ENCODE results near the gene TBL2.
"Not testable (repeated sequence)": the region's sequence is repeated elsewhere in the genome, so short reads cannot be mapped to it uniquely, and the experiment has no call there.

TBL2 gene

DNA sequence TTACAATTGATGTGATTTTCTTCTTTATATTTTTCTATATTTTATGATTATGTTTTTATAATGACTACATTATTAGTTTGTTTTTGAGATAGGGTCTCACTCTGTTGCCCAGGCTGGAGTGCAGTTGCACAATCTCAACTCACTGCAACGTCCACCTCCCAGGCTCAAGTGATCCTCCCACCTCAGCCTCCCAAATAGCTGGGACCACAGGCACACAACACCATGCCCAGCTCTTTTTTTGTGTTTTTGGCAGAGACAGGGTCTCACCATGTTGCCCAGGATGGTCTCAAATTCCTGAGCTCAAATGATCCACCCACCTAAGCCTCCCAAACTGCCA is 52.3 kb downstream of the TBL2 start:
- H3K9ac ChIP-seq (ENCODE audit: low read depth, low read length); H3K36me3 ChIP-seq (ENCODE audit: control insufficient read depth, insufficient read depth, low read length); H3K27ac ChIP-seq (ENCODE audit: low read depth, low read length); H3K4me3 ChIP-seq (ENCODE audit: low read depth, low read length); H3K27me3 ChIP-seq (ENCODE audit: control insufficient read depth, insufficient read depth, low read length); H3K9me3 ChIP-seq (ENCODE audit: control insufficient read depth, insufficient read depth, low read length); H3K4me1 ChIP-seq (ENCODE audit: control insufficient read depth, insufficient read depth, low read length): not testable (repeated sequence)

DNA sequence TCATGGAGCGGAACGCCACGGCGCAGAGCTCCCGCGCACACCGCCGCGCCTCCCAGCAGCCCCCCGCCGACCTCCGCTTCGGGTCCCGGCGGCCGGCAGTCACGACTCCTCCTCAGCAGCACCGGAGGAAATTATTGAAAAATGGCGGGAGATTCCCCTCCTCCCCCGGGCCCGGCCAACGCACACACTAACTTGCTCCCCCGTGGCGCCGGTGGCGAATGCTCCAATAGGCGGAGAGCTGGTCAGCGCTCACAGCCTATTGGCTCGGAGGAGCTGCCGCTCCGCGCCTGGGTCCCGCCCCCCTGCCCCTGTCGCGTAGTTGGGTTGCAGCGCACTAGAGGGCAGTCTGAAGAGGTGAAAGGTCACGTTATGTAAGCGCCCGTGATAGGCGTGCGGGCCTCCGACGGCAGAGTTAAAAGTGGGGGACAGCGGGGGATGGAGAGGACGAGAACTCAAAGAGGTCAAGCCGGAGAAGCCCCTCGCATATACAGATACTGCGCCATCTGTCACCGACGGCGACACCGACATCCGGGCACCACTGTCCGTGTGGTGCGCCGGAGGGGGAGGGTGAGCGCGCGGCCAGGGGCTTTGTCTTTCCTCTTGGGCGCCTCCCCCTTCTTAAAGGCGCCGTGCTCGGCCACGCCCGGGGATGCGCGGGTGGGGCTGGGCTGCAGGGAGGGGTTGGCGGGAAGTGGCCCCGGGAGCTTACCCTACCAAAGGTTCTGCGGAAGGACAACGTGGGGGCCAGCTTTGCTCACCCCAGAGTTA is 56.1 kb downstream of the TBL2 start, which contains the start of gene BAZ1B:
TSS of gene BAZ1B (minus strand) at position 189 of the 768 bp plus-strand sequence. CDS start 360 bp downstream, outside the sequence.
- Histone ChIP-seq H3K4me3 (ENCODE audit: low read depth, low read length) (peak within 1 kb of the TSS; percentile 69), H3K36me3 (ENCODE audit: control insufficient read depth, insufficient read depth, low read length) (peaks cover 20% of the 10 kb centered on the region), H3K9me3 (ENCODE audit: control insufficient read depth, insufficient read depth, low read length) (no peaks in the 10 kb centered on the region), H3K27ac (ENCODE audit: low read depth, low read length) (peak within 1 kb of the TSS; percentile 99), H3K9ac (ENCODE audit: low read depth, low read length) (peak within 1 kb of the TSS; percentile 89), H3K27me3 (ENCODE audit: control insufficient read depth, insufficient read depth, low read length) (no peaks in the 10 kb centered on the region), H3K4me1 (ENCODE audit: control insufficient read depth, insufficient read depth, low read length) (peaks cover 2% of the 10 kb centered on the region; the same call in 1 of the 2 replicates)

DNA sequence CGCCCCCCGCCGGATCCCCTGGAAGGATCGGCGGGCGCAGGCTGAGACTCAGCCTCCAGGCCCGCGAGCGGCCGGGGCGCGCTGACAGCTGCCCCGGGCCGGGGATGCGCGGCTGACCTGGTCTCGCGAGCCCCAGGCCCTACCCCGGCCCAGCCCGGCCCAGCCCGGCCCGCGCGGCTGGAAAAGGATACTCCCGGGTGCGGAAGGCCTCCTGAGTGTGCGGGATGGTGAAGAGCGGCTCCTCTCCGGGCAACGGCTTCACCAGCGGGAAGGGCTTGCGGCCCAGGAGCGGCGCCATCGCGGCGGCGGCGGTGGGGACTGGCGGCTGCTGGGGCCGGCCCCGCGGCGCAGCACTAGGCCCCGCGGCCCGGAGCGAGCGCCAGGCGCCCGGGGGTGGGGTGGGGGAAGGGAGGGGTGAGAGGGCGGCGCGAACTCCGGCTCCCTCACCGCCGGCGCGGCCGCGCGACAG is 56.7 kb downstream of the TBL2 start:
- no peaks in the 10 kb centered on the region for H3K27me3 ChIP-seq (ENCODE audit: control insufficient read depth, insufficient read depth, low read length)
- peak overlapping the region; percentile 99 for H3K27ac ChIP-seq (ENCODE audit: low read depth, low read length)
- H3K9ac ChIP-seq (ENCODE audit: low read depth, low read length) = peak overlapping the region; percentile 89
- H3K4me3 ChIP-seq (ENCODE audit: low read depth, low read length) = peak overlapping the region; percentile 69
- peaks cover 26% of the 10 kb centered on the region for H3K36me3 ChIP-seq (ENCODE audit: control insufficient read depth, insufficient read depth, low read length)
- H3K4me1 ChIP-seq (ENCODE audit: control insufficient read depth, insufficient read depth, low read length) = peaks cover 2% of the 10 kb centered on the region; the same call in 1 of the 2 replicates
- H3K9me3 ChIP-seq (ENCODE audit: control insufficient read depth, insufficient read depth, low read length) = no peaks in the 10 kb centered on the region

DNA sequence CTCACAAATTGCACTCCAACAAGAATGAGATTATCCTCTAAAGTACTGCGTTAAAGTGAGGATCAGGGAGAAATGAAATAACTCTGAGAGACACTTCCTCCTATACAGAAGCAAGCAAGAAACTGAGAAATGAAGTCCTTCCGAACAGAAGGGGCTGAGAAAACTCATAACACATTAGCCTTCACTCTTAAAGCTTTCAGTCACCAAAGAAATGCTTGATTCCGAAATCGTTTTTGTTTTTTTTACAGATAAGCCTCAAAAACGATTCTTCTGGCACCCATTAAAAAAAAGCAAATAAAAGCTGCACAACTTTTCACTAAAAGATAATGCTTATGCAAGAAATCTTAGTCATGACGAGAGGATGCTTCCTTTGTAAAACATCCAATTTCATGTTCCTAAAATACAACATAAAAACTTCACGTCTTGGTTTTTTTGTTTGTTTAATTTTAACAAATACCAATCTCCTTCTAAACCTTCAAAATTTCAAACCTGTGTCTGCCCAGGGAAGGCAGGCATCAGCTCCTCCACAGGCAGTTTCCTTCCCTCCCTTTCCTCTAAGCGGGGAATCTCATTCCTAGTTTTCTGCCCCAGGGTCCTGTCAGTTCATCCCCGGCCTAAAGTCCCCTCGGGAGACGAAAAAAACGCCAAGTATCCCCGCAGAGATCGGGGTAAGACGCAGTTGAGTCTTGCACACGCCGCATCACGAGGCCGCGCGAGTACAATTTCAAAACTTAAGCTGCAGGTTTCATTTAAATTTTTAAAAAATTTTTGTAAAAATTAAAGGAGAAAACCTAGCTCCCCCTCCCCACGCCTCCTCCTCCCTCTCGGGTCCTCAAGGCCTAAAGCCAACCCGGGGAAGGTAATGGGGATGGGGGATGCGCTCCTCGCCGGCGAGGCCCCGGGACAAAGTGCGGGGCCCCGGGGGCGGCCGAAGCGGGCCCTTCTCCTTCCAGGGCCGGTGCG is 57.4 kb downstream of the TBL2 start:
- peak overlapping the region; percentile 69 for H3K4me3 ChIP-seq (ENCODE audit: low read depth, low read length)
- peak overlapping the region; percentile 89 for H3K9ac ChIP-seq (ENCODE audit: low read depth, low read length)
- H3K4me1 ChIP-seq (ENCODE audit: control insufficient read depth, insufficient read depth, low read length) = peaks cover 2% of the 10 kb centered on the region; the same call in 1 of the 2 replicates
- peak overlapping the region; percentile 99 for H3K27ac ChIP-seq (ENCODE audit: low read depth, low read length)
- no peaks in the 10 kb centered on the region for H3K9me3 ChIP-seq (ENCODE audit: control insufficient read depth, insufficient read depth, low read length)
- peaks cover 33% of the 10 kb centered on the region for H3K36me3 ChIP-seq (ENCODE audit: control insufficient read depth, insufficient read depth, low read length)
- no peaks in the 10 kb centered on the region for H3K27me3 ChIP-seq (ENCODE audit: control insufficient read depth, insufficient read depth, low read length)

DNA sequence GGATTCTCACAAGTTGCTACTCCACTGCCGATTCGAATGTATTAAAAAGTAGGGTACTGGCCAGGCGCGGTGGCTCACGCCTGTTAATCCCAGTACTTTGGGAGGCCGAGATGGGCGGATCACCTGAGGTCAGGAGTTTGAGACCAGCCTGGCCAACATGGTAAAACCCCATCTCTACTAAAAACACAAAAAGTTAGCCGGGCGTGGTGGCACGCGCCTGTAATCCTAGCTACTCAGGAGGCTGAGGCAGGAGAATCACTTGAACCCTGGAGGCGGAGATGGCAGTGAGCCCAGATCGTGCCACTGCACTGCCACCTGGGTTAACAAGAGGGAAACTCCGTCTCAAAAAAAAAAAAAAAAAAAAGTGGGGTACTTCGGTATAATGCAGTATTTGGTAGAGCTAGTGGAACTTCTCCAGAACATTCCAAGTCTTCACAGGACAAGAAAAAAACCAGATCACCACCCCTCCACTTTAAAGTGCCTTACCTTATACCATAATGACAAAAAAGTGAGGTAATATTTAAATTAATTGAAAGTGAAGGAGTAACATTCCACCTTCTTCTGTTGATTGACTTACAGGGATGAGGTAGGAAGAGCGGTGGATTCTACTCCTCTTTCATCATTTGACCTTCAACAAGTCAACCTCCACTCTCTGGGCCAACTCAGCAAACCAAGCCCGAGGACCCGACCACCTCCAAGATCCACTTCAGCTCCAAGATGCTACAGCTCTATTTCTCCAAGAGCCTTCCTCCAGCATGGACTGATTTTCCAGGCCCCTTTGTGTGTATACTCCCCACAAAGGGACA is 58.3 kb downstream of the TBL2 start:
- Histone ChIP-seq H3K9ac (ENCODE audit: low read depth, low read length) (0 out of 2 replicates have a peak overlapping the region, but pooled peaks have one; percentile 89), H3K9me3 (ENCODE audit: control insufficient read depth, insufficient read depth, low read length) (no peaks in the 10 kb centered on the region), H3K4me1 (ENCODE audit: control insufficient read depth, insufficient read depth, low read length) (peaks cover 2% of the 10 kb centered on the region; the same call in 1 of the 2 replicates), H3K27ac (ENCODE audit: low read depth, low read length) (no peak overlapping the region), H3K36me3 (ENCODE audit: control insufficient read depth, insufficient read depth, low read length) (peaks cover 41% of the 10 kb centered on the region), H3K27me3 (ENCODE audit: control insufficient read depth, insufficient read depth, low read length) (no peaks in the 10 kb centered on the region), H3K4me3 (ENCODE audit: low read depth, low read length) (peak overlapping the region; percentile 69)

DNA sequence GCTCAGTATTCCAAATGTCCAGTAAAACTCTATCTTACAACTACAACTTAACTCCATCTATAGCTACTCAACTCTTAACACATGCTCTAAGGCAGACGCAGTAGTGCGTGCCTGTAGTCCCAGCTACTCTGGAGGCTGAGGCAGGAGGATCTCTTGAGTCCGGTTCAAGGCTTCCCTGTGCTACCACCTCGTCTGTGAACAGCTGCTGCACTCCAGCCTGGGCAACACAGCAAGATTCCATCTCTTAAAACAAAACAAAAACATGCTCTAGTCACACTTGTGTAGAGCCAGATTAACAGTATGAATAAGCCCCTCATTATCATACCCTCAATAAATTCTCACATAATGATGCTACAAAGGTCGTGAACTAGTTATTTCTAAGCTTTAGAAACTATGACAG is 59.9 kb downstream of the TBL2 start:
- Histone ChIP-seq H3K27ac (ENCODE audit: low read depth, low read length) (no peak overlapping the region), H3K4me3 (ENCODE audit: low read depth, low read length) (no peak overlapping the region), H3K27me3 (ENCODE audit: control insufficient read depth, insufficient read depth, low read length) (no peaks in the 10 kb centered on the region), H3K36me3 (ENCODE audit: control insufficient read depth, insufficient read depth, low read length) (peaks cover 57% of the 10 kb centered on the region), H3K9ac (ENCODE audit: low read depth, low read length) (no peak overlapping the region), H3K9me3 (ENCODE audit: control insufficient read depth, insufficient read depth, low read length) (no peaks in the 10 kb centered on the region), H3K4me1 (ENCODE audit: control insufficient read depth, insufficient read depth, low read length) (peaks cover 2% of the 10 kb centered on the region; the same call in 1 of the 2 replicates)

Measured in HUES48 (cell line).